ENCODE results near the gene RAPGEF4.

DNA sequence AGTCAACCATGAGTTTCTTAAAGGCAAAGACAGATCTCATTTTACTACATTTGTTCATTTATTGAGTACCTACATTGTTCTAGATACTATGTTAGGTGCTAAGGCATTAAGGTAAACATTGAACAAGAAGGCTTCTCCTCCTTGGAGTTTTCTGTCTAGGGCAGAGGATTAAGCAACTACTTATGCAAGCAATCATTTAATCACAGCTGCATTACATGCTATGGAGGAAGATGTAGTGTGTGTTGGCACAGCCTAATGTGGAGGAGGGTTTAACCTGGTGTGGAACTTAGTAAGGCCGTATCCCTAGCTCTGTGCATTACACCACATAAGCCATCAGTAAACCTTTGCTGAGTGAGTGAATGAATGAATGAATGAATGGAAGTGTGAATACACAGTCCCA, 233.5 kb downstream of the RAPGEF4 start:
- TF ChIP-seq EZH2 (IDR thresholded peaks at IDR 0.05; ENCODE audit: low read depth, low read length, severe bottlenecking) (no peak), CTBP2 (IDR thresholded peaks at IDR 0.05; ENCODE audit: borderline replicate concordance, insufficient read depth, insufficient read length, low read length) (no peak), SUZ12 (IDR thresholded peaks at IDR 0.05; ENCODE audit: low read length) (no peak), JUN (IDR thresholded peaks at IDR 0.05; ENCODE audit: low read depth, low read length) (no peak), JUND (IDR thresholded peaks at IDR 0.05; ENCODE audit: low read length) (no peak), POLR2AphosphoS5 (IDR thresholded peaks at IDR 0.05; ENCODE audit: low read depth, low read length) (no peak), POLR2A (IDR thresholded peaks at IDR 0.05; ENCODE audit: control extremely low read depth in 1 of 2, low read depth in 2 of 2, low read length in 2 of 2) (no peak), EGR1 (IDR thresholded peaks at IDR 0.05; ENCODE audit: borderline replicate concordance, low read depth, low read length) (no peak), TAF1 (IDR thresholded peaks at IDR 0.05; ENCODE audit: low read depth, low read length) (no peak), EP300 (IDR thresholded peaks at IDR 0.05; ENCODE audit: borderline replicate concordance in 1 of 2, low read depth in 2 of 2, low read length in 2 of 2) (no peak)
- TF ChIP-seq, protein P1, sequence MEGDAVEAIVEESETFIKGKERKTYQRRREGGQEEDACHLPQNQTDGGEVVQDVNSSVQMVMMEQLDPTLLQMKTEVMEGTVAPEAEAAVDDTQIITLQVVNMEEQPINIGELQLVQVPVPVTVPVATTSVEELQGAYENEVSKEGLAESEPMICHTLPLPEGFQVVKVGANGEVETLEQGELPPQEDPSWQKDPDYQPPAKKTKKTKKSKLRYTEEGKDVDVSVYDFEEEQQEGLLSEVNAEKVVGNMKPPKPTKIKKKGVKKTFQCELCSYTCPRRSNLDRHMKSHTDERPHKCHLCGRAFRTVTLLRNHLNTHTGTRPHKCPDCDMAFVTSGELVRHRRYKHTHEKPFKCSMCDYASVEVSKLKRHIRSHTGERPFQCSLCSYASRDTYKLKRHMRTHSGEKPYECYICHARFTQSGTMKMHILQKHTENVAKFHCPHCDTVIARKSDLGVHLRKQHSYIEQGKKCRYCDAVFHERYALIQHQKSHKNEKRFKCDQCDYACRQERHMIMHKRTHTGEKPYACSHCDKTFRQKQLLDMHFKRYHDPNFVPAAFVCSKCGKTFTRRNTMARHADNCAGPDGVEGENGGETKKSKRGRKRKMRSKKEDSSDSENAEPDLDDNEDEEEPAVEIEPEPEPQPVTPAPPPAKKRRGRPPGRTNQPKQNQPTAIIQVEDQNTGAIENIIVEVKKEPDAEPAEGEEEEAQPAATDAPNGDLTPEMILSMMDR (IDR thresholded peaks at IDR 0.05; ENCODE audit: control extremely low read depth in 1 of 3, insufficient read depth in 1 of 3, low read depth in 1 of 3, low read length in 3 of 3): no peak
- TF ChIP-seq, protein P2, sequence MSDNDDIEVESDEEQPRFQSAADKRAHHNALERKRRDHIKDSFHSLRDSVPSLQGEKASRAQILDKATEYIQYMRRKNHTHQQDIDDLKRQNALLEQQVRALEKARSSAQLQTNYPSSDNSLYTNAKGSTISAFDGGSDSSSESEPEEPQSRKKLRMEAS (IDR thresholded peaks at IDR 0.05): no peak
- TF ChIP-seq, protein P3, sequence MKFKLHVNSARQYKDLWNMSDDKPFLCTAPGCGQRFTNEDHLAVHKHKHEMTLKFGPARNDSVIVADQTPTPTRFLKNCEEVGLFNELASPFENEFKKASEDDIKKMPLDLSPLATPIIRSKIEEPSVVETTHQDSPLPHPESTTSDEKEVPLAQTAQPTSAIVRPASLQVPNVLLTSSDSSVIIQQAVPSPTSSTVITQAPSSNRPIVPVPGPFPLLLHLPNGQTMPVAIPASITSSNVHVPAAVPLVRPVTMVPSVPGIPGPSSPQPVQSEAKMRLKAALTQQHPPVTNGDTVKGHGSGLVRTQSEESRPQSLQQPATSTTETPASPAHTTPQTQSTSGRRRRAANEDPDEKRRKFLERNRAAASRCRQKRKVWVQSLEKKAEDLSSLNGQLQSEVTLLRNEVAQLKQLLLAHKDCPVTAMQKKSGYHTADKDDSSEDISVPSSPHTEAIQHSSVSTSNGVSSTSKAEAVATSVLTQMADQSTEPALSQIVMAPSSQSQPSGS (IDR thresholded peaks at IDR 0.05; ENCODE audit: low read length): no peak

Data from H1 (cell line).